ENCODE measurements around the gene CMC2.

Gene CMC2

DNA sequence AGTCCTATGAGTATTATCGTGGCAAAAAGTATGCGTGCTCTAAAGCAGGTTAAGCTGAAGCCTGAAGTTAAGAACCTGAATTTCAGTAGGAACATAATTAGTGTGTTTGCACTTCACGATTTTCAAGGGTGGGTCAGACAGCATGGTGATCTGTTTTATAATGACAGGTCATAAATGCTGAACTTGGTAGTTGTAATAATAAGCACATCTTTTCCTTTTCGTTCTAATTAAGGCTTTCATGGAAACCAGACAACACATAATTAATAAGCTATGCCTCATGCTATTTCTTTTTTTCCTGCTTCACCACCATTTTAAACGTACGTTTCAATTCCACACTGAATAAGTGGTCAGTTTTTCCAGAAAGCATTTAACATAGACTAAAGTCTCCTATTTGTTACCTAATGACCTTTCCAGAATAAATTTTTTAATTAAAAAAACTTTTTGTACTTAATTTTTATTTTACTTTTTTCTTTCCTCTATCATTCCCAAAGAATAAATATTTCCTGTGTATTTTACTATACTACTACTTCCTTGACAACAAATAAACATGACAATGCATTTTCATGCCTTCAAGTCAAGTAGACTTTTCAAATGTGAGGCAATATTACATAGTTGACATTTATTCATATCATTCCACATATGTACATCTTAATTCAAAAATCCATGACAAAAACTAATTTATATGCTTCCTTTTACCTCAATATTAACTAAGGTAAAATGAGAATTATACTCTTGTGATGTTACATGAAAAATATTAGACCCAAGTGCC lies 22.4 kb downstream of the CMC2 start:
- H3K9ac ChIP-seq (ENCODE audit: low read depth, low read length, poor library complexity), result no peak overlapping the region
- H3K36me3 ChIP-seq (replicated peaks in 1 of 2; ENCODE audit: control insufficient read depth in 2 of 2, insufficient read depth in 2 of 2, low read length in 2 of 2), result peaks cover 3 to 50% of the 10 kb centered on the region in 2 donors
- no peak overlapping the region for H4K8ac ChIP-seq (ENCODE audit: low read depth, low read length)
- no peak overlapping the region for H2BK15ac ChIP-seq (ENCODE audit: low read length)
- no peak overlapping the region for H2BK5ac ChIP-seq (ENCODE audit: low read length)
- H2BK12ac ChIP-seq (ENCODE audit: low read length), result no peak overlapping the region
- H4K91ac ChIP-seq (ENCODE audit: low read depth, low read length, poor library complexity), result no peak overlapping the region
- H3K18ac ChIP-seq (ENCODE audit: low read length), result no peak overlapping the region
- H3K27me3 ChIP-seq (ENCODE audit: control insufficient read depth in 3 of 3, insufficient read depth in 3 of 3, low read depth in 1 of 3, low read length in 3 of 3), result no peaks in the 10 kb centered on the region
- H3K27ac ChIP-seq (replicated peaks; ENCODE audit: low read length), result no peak overlapping the region
- no peak overlapping the region for H3K4me3 ChIP-seq (ENCODE audit: low read length in 2 of 2)
- DNase-seq (ENCODE audit: low spot score), result no peak
- no peaks in the 10 kb centered on the region for H3K79me1 ChIP-seq (ENCODE audit: low read depth, low read length)
- no peak overlapping the region for H2AFZ ChIP-seq (ENCODE audit: low read length)
- peaks cover 0 to 2% of the 10 kb centered on the region in 2 donors for H3K4me1 ChIP-seq (ENCODE audit: control insufficient read depth in 2 of 2, insufficient read depth in 1 of 2, low read depth in 1 of 2, low read length in 2 of 2)
- 100% methylated on average over 2 of the region's 6 CpGs; no CpG with 5 or more reads in 1 of the 2 donors for WGBS, 2 donors (ENCODE audit: extremely low coverage in 2 of 2, insufficient read length in 2 of 2, insufficient replicate concordance in 1 of 2)
- H2AK5ac ChIP-seq (ENCODE audit: low read depth, low read length), result no peak overlapping the region
- H3K4ac ChIP-seq (ENCODE audit: low read length), result no peak overlapping the region
- H3K9me3 ChIP-seq (replicated peaks in 1 of 2; ENCODE audit: control insufficient read depth in 2 of 2, insufficient read depth in 1 of 2, low read depth in 1 of 2, low read length in 2 of 2), result no peaks in the 10 kb centered on the region
- H3K14ac ChIP-seq (ENCODE audit: low read length), result no peak overlapping the region
- no peak overlapping the region for H3K23ac ChIP-seq (ENCODE audit: low read depth, low read length, poor library complexity)
- no peak overlapping the region for H2BK120ac ChIP-seq (ENCODE audit: low read depth, low read length)
- H3K4me2 ChIP-seq (ENCODE audit: insufficient read depth, low read length, poor library complexity, severe bottlenecking), result no peak overlapping the region

- peaks cover 3 to 57% of the 10 kb centered on the region in 2 donors for H3K36me3 ChIP-seq (replicated peaks in 1 of 2; ENCODE audit: control insufficient read depth in 2 of 2, insufficient read depth in 2 of 2, low read length in 2 of 2)
- H4K91ac ChIP-seq (ENCODE audit: low read depth, low read length, poor library complexity), result no peak overlapping the region
- no peak overlapping the region for H2BK120ac ChIP-seq (ENCODE audit: low read depth, low read length)
- no peak overlapping the region for H3K4ac ChIP-seq (ENCODE audit: low read length)
- H3K4me2 ChIP-seq (ENCODE audit: insufficient read depth, low read length, poor library complexity, severe bottlenecking), result no peak overlapping the region
- no peak for DNase-seq (ENCODE audit: low spot score)
- no CpG with 5 or more reads among the region's 4 CpGs for WGBS, 2 donors (ENCODE audit: extremely low coverage in 2 of 2, insufficient read length in 2 of 2, insufficient replicate concordance in 1 of 2)
- H3K9ac ChIP-seq (ENCODE audit: low read depth, low read length, poor library complexity), result no peak overlapping the region
- no peak overlapping the region for H2BK12ac ChIP-seq (ENCODE audit: low read length)
- no peak overlapping the region for H3K27ac ChIP-seq (replicated peaks; ENCODE audit: low read length)
- H2AK5ac ChIP-seq (ENCODE audit: low read depth, low read length), result no peak overlapping the region
- no peaks in the 10 kb centered on the region for H3K9me3 ChIP-seq (replicated peaks in 1 of 2; ENCODE audit: control insufficient read depth in 2 of 2, insufficient read depth in 1 of 2, low read depth in 1 of 2, low read length in 2 of 2)
- H3K4me1 ChIP-seq (ENCODE audit: control insufficient read depth in 2 of 2, insufficient read depth in 1 of 2, low read depth in 1 of 2, low read length in 2 of 2), result peaks cover 0 to 2% of the 10 kb centered on the region in 2 donors
- no peaks in the 10 kb centered on the region for H3K27me3 ChIP-seq (ENCODE audit: control insufficient read depth in 3 of 3, insufficient read depth in 3 of 3, low read depth in 1 of 3, low read length in 3 of 3)
- H3K4me3 ChIP-seq (ENCODE audit: low read length in 2 of 2), result no peak overlapping the region
- no peak overlapping the region for H3K14ac ChIP-seq (ENCODE audit: low read length)
- no peaks in the 10 kb centered on the region for H3K79me1 ChIP-seq (ENCODE audit: low read depth, low read length)
- H3K18ac ChIP-seq (ENCODE audit: low read length), result no peak overlapping the region
- no peak overlapping the region for H2BK15ac ChIP-seq (ENCODE audit: low read length)
- H4K8ac ChIP-seq (ENCODE audit: low read depth, low read length), result no peak overlapping the region
- H3K23ac ChIP-seq (ENCODE audit: low read depth, low read length, poor library complexity), result no peak overlapping the region
- H2AFZ ChIP-seq (ENCODE audit: low read length), result no peak overlapping the region
- H2BK5ac ChIP-seq (ENCODE audit: low read length), result no peak overlapping the region
Measured at GRCh38 chr16:80982646-80983045, 24.0 kb downstream of the CMC2 start.

DNA sequence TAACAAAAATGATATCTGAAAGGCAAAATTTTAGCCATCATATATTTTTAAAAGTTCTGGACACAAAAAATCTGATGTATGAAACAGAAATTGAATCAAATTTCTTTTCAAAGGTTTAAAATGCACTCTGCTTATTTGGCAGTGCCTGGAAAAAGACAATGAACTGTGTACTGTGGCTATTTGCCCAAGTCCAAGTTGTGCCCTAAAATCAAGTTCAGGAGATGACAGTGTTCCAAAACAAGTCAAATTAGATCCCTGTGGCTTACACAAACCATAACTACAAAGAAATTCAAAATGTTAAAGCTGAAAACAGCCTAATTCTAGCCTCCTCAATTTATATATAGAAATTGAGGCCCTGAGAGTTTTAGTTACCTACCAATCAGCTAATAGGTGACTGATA lies 25.6 kb downstream of the CMC2 start:
- Histone ChIP-seq H3K79me1 (ENCODE audit: low read depth, low read length) (no peaks in the 10 kb centered on the region), H3K14ac (ENCODE audit: low read length) (no peak overlapping the region), H3K27ac (replicated peaks; ENCODE audit: low read length) (no peak overlapping the region), H3K9ac (ENCODE audit: low read depth, low read length, poor library complexity) (no peak overlapping the region), H4K91ac (ENCODE audit: low read depth, low read length, poor library complexity) (no peak overlapping the region), H3K9me3 (replicated peaks in 1 of 2; ENCODE audit: control insufficient read depth in 2 of 2, insufficient read depth in 1 of 2, low read depth in 1 of 2, low read length in 2 of 2) (no peaks in the 10 kb centered on the region), H3K18ac (ENCODE audit: low read length) (no peak overlapping the region), H3K27me3 (ENCODE audit: control insufficient read depth in 3 of 3, insufficient read depth in 3 of 3, low read depth in 1 of 3, low read length in 3 of 3) (no peaks in the 10 kb centered on the region), H3K4ac (ENCODE audit: low read length) (no peak overlapping the region), H4K8ac (ENCODE audit: low read depth, low read length) (no peak overlapping the region), H3K4me3 (ENCODE audit: low read length in 2 of 2) (no peak overlapping the region), H2AFZ (ENCODE audit: low read length) (no peak overlapping the region), H2AK5ac (ENCODE audit: low read depth, low read length) (no peak overlapping the region), H3K23ac (ENCODE audit: low read depth, low read length, poor library complexity) (no peak overlapping the region), H2BK5ac (ENCODE audit: low read length) (no peak overlapping the region), H3K36me3 (replicated peaks in 1 of 2; ENCODE audit: control insufficient read depth in 2 of 2, insufficient read depth in 2 of 2, low read length in 2 of 2) (peaks cover 3 to 56% of the 10 kb centered on the region in 2 donors), H3K4me2 (ENCODE audit: insufficient read depth, low read length, poor library complexity, severe bottlenecking) (no peak overlapping the region), H2BK120ac (ENCODE audit: low read depth, low read length) (no peak overlapping the region), H2BK12ac (ENCODE audit: low read length) (no peak overlapping the region), H2BK15ac (ENCODE audit: low read length) (no peak overlapping the region), H3K4me1 (ENCODE audit: control insufficient read depth in 2 of 2, insufficient read depth in 1 of 2, low read depth in 1 of 2, low read length in 2 of 2) (no peaks in the 10 kb centered on the region)
- DNase-seq (ENCODE audit: low spot score), result no peak

DNA sequence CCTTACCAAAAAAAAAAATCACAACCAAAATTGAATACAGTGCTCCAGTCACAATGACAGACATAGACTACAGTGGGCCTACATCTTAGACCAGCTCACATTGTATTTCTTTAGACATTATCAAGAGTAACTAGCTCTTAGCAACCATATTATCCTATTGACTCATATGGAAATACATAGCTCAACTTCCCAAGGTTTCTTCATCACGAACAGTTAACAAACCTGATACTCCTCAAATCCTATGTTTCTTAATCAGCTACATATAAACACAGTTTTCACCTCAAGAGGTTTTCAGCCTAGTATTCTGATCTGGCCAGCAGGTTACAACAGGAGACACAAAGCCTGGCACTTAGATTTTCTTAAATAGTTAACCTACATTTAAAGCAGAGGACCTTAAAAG lies 29.7 kb downstream of the CMC2 start:
- WGBS, 2 donors (ENCODE audit: extremely low coverage in 2 of 2, insufficient read length in 2 of 2, insufficient replicate concordance in 1 of 2), result no CpG with 5 or more reads among the region's 1 CpG

More for the DNA sequence above, 29.7 kb downstream of the CMC2 start:
- Histone ChIP-seq H3K4me1 (ENCODE audit: control insufficient read depth in 2 of 2, insufficient read depth in 1 of 2, low read depth in 1 of 2, low read length in 2 of 2) (peaks cover 0 to 5% of the 10 kb centered on the region in 2 donors), H3K4me3 (ENCODE audit: low read length in 2 of 2) (no peak overlapping the region), H3K27ac (replicated peaks; ENCODE audit: low read length) (no peak overlapping the region), H3K18ac (ENCODE audit: low read length) (no peak overlapping the region), H3K36me3 (replicated peaks in 1 of 2; ENCODE audit: control insufficient read depth in 2 of 2, insufficient read depth in 2 of 2, low read length in 2 of 2) (peaks cover 6 to 77% of the 10 kb centered on the region in 2 donors), H2BK12ac (ENCODE audit: low read length) (no peak overlapping the region), H3K79me1 (ENCODE audit: low read depth, low read length) (peaks cover 1% of the 10 kb centered on the region), H4K8ac (ENCODE audit: low read depth, low read length) (no peak overlapping the region), H2BK5ac (ENCODE audit: low read length) (no peak overlapping the region), H2AK5ac (ENCODE audit: low read depth, low read length) (no peak overlapping the region), H3K9ac (ENCODE audit: low read depth, low read length, poor library complexity) (no peak overlapping the region), H3K4me2 (ENCODE audit: insufficient read depth, low read length, poor library complexity, severe bottlenecking) (no peak overlapping the region), H3K9me3 (replicated peaks in 1 of 2; ENCODE audit: control insufficient read depth in 2 of 2, insufficient read depth in 1 of 2, low read depth in 1 of 2, low read length in 2 of 2) (no peaks in the 10 kb centered on the region), H3K14ac (ENCODE audit: low read length) (no peak overlapping the region), H2BK15ac (ENCODE audit: low read length) (no peak overlapping the region), H4K91ac (ENCODE audit: low read depth, low read length, poor library complexity) (no peak overlapping the region), H2BK120ac (ENCODE audit: low read depth, low read length) (no peak overlapping the region), H3K27me3 (ENCODE audit: control insufficient read depth in 3 of 3, insufficient read depth in 3 of 3, low read depth in 1 of 3, low read length in 3 of 3) (no peaks in the 10 kb centered on the region), H3K4ac (ENCODE audit: low read length) (no peak overlapping the region), H3K23ac (ENCODE audit: low read depth, low read length, poor library complexity) (no peak overlapping the region), H2AFZ (ENCODE audit: low read length) (no peak overlapping the region)
- DNase-seq (ENCODE audit: low spot score), result no peak

All from neuronal stem cell (in vitro differentiated cells).